ENCODE measurements around the gene PAX6. TPM values are rescaled to one million over a fixed set of nuclear protein-coding genes. Genes with fewer than 3 reads are reported as not detected.

The PAX6 gene
- polyA plus RNA-seq, 1 of the 3 experiments (the other 2 are of a cell fraction), result not detected

DNA sequence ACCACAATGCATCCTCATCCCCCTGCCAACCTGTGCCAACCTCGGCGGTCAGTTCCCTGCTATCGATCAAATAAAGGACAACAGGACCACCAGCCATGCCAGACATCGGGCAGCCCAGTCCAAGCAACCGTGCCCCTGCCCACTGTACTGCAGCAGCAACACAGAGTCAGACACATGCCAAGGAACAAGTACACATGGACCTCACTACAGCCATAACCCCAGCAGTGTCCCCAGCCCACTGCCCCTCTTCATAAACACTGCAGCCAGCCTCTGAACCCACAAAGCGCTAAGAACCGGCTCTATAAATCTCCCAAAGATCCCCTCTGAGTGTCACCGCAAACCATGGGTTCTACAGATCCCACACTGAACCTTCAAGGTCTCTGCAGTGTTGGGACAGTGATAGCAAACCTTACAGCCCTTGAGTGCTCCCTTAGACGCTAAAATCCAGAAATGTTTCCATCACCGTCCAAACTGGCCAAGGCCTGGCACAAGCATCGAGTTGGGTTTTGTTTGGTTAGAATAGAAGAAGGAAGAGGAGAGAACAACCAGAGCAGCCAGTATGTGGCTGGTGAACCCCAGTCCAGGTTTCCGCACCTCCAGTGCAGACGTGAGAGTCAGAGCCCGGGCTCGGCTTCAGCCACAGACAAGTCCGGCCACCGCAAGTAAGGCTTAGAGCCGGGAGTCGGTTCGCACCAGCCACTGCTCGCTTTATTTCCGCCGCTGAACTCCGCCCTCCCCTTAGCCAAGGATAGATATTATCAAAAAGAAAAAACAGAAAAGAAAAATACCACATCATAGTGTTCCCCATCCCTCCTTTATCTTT is 7.9 kb downstream of the PAX6 start:
- H3K9me2 ChIP-seq, result no peaks in the 10 kb centered on the region
- no peaks in the 10 kb centered on the region for H3K36me3 ChIP-seq (replicated peaks in 1 of 2; ENCODE audit: control insufficient read depth in 1 of 2, insufficient read depth in 2 of 2, low read length in 1 of 2)
- ChIA-PET POLR2A (no interaction called here), CTCF (no interaction called here)
- no peaks in the 10 kb centered on the region for H3K79me2 ChIP-seq (ENCODE audit: insufficient read depth)
- H3K9ac ChIP-seq, result no peak overlapping the region
- H3K4me1 ChIP-seq (ENCODE audit: control insufficient read depth in 1 of 2, insufficient read depth in 2 of 2, low read depth in 1 of 2, low read length in 1 of 2), result peaks cover 0 to 3% of the 10 kb centered on the region in 2 experiments; a peak in 1 of 4 replicates
- H2AFZ ChIP-seq (ENCODE audit: low read depth), result no peak overlapping the region
- no peak overlapping the region for H3K4me3 ChIP-seq (ENCODE audit: low read depth in 2 of 2, low read length in 1 of 2)
- peak; percentile 42 for DNase-seq
- TF ChIP-seq EZH2phosphoT487 (IDR thresholded peaks at IDR 0.05; ENCODE audit: borderline replicate concordance, low read depth) (peak; percentile 18; the same call in 1 of the 2 replicates), FOXJ3 (CRISPR knock-in tag; IDR thresholded peaks at IDR 0.05) (no peak), TAF1 (IDR thresholded peaks at IDR 0.05; ENCODE audit: borderline replicate concordance, low read depth, low read length) (no peak), ELF1 (IDR thresholded peaks at IDR 0.05) (no peak)
- H3K27me3 ChIP-seq (ENCODE audit: insufficient read depth), result peaks cover 100% of the 10 kb centered on the region
- H3K27ac ChIP-seq (ENCODE audit: low read depth in 2 of 2, low read length in 1 of 2), result no peak overlapping the region
- 17% methylated on average over 22 of the region's 24 CpGs for WGBS (ENCODE audit: low lambda C conversion rate)
- H3K9me3 ChIP-seq, result no peaks in the 10 kb centered on the region
- peaks cover 4% of the 10 kb centered on the region for H3F3A ChIP-seq (replicated peaks; ENCODE audit: insufficient read depth)
- no peaks in the 10 kb centered on the region for H4K20me1 ChIP-seq (ENCODE audit: insufficient read depth)
- no peak overlapping the region for H3K4me2 ChIP-seq

GRCh38 chr11:31802609-31802989 is 8.5 kb downstream of the PAX6 start:
- H3K27me3 ChIP-seq (ENCODE audit: insufficient read depth), result peaks cover 100% of the 10 kb centered on the region
- POLR2A ChIA-PET, result no interaction called here
- WGBS (ENCODE audit: low lambda C conversion rate), result 37% methylated on average over 20 of the region's 20 CpGs

More at GRCh38 chr11:31802609-31802989, 8.5 kb downstream of the PAX6 start:
- CTCF ChIA-PET, result no interaction called here
- no peak overlapping the region for H3K4me3 ChIP-seq (ENCODE audit: low read depth in 2 of 2, low read length in 1 of 2)
- H3K27ac ChIP-seq (ENCODE audit: low read depth in 2 of 2, low read length in 1 of 2), result no peak overlapping the region
- H3F3A ChIP-seq (replicated peaks; ENCODE audit: insufficient read depth), result peaks cover 4% of the 10 kb centered on the region
- no peaks in the 10 kb centered on the region for H3K79me2 ChIP-seq (ENCODE audit: insufficient read depth)
- H3K4me2 ChIP-seq, result no peak overlapping the region
- H4K20me1 ChIP-seq (ENCODE audit: insufficient read depth), result no peaks in the 10 kb centered on the region
- H3K4me1 ChIP-seq (ENCODE audit: control insufficient read depth in 1 of 2, insufficient read depth in 2 of 2, low read depth in 1 of 2, low read length in 1 of 2), result peaks cover 0 to 3% of the 10 kb centered on the region in 2 experiments; a peak in 1 of 4 replicates
- H3K36me3 ChIP-seq (replicated peaks in 1 of 2; ENCODE audit: control insufficient read depth in 1 of 2, insufficient read depth in 2 of 2, low read length in 1 of 2), result no peaks in the 10 kb centered on the region
- H3K9me3 ChIP-seq, result no peaks in the 10 kb centered on the region
- no peaks in the 10 kb centered on the region for H3K9me2 ChIP-seq
- peak; percentile 35 for DNase-seq
- H2AFZ ChIP-seq (ENCODE audit: low read depth), result no peak overlapping the region
- no peak overlapping the region for H3K9ac ChIP-seq
- no peak for TF ChIP-seq TAF1 (IDR thresholded peaks at IDR 0.05; ENCODE audit: borderline replicate concordance, low read depth, low read length)
- TF ChIP-seq RCOR1 (IDR thresholded peaks at IDR 0.05; ENCODE audit: low read length), result no peak
- no peak for TF ChIP-seq SIN3A (IDR thresholded peaks at IDR 0.05; ENCODE audit: borderline replicate concordance, low read depth, low read length)
- TF ChIP-seq FOSL2 (IDR thresholded peaks at IDR 0.05; ENCODE audit: borderline replicate concordance, low read depth), result no peak
- TF ChIP-seq RXRA (IDR thresholded peaks at IDR 0.05; ENCODE audit: borderline replicate concordance, low read depth), result no peak
- no peak for TF ChIP-seq YY1 (IDR thresholded peaks at IDR 0.05; ENCODE audit: low read depth)
- no peak for TF ChIP-seq MXI1 (IDR thresholded peaks at IDR 0.05; ENCODE audit: low read depth, low read length)
- TF ChIP-seq GABPA (IDR thresholded peaks at IDR 0.05; ENCODE audit: low read depth), result no peak
- no peak for TF ChIP-seq RFX5 (IDR thresholded peaks at IDR 0.05; ENCODE audit: low read length)
- TF ChIP-seq, protein P1, sequence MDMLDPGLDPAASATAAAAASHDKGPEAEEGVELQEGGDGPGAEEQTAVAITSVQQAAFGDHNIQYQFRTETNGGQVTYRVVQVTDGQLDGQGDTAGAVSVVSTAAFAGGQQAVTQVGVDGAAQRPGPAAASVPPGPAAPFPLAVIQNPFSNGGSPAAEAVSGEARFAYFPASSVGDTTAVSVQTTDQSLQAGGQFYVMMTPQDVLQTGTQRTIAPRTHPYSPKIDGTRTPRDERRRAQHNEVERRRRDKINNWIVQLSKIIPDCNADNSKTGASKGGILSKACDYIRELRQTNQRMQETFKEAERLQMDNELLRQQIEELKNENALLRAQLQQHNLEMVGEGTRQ (IDR thresholded peaks at IDR 0.05; ENCODE audit: borderline replicate concordance, low read depth, low read length), result no peak
- TF ChIP-seq, protein P2, sequence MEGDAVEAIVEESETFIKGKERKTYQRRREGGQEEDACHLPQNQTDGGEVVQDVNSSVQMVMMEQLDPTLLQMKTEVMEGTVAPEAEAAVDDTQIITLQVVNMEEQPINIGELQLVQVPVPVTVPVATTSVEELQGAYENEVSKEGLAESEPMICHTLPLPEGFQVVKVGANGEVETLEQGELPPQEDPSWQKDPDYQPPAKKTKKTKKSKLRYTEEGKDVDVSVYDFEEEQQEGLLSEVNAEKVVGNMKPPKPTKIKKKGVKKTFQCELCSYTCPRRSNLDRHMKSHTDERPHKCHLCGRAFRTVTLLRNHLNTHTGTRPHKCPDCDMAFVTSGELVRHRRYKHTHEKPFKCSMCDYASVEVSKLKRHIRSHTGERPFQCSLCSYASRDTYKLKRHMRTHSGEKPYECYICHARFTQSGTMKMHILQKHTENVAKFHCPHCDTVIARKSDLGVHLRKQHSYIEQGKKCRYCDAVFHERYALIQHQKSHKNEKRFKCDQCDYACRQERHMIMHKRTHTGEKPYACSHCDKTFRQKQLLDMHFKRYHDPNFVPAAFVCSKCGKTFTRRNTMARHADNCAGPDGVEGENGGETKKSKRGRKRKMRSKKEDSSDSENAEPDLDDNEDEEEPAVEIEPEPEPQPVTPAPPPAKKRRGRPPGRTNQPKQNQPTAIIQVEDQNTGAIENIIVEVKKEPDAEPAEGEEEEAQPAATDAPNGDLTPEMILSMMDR (IDR thresholded peaks at IDR 0.05), result no peak
- TF ChIP-seq MEF2A (IDR thresholded peaks at IDR 0.05; ENCODE audit: borderline replicate concordance, low read depth), result no peak
- no peak for TF ChIP-seq NRF1 (IDR thresholded peaks at IDR 0.05; ENCODE audit: low read depth, low read length)
- TF ChIP-seq TCF12 (IDR thresholded peaks at IDR 0.05), result no peak
- TF ChIP-seq JUND (IDR thresholded peaks at IDR 0.05), result no peak
- no peak for TF ChIP-seq TEAD4 (IDR thresholded peaks at IDR 0.05; ENCODE audit: borderline replicate concordance, insufficient read depth)
